NT2/D1 (cell line): ENCODE data around the gene FARS2.

Experiments
- SUZ12 ChIP-seq: IDR thresholded peaks from 2 replicates; pipeline ENCODE4 v1.6.1; 2011; ENCODE audit not compliant: insufficient read length, insufficient read depth; ENCODE audit errors: extremely low read depth
- YY1 ChIP-seq: IDR thresholded peaks from 2 replicates; pipeline ENCODE4 v1.6.1; 2011; ENCODE audit not compliant: insufficient read length, insufficient read depth
- ZNF274 ChIP-seq: IDR thresholded peaks from 2 replicates; pipeline ENCODE4 v1.6.1; 2011; ENCODE audit warnings: mild to moderate bottlenecking, low read depth, low read length

GRCh38 chr6:5235830-5236229, 25.5 kb upstream of the FARS2 start:
- TF ChIP-seq ZNF274 (no peak), SUZ12 (no peak), YY1 (no peak)
